ENCODE results near the gene IL16. TPM values are rescaled to one million over a fixed set of nuclear protein-coding genes. Genes with fewer than 3 reads are reported as not detected.

The IL16 gene
- total RNA-seq, 1 experiment from 2014 or later, result 0.03 TPM

- DNase-seq (ENCODE audit: low read depth), result no peak
Observed at GRCh38 chr15:81292523-81293001, 95.9 kb downstream of the IL16 start.

GRCh38 chr15:81293728-81294515, 97.2 kb downstream of the IL16 start:
- no peak for DNase-seq (ENCODE audit: low read depth)

- DNase-seq (ENCODE audit: low read depth), result no peak
Observed at GRCh38 chr15:81294516-81294880, 97.8 kb downstream of the IL16 start.

- no peak for DNase-seq (ENCODE audit: low read depth)
Observed at GRCh38 chr15:81295486-81296121, 98.9 kb downstream of the IL16 start.

- no peak for DNase-seq (ENCODE audit: low read depth)
Observed at GRCh38 chr15:81296186-81296585, 99.5 kb downstream of the IL16 start.

- DNase-seq (ENCODE audit: low read depth), result peak; percentile 32
Observed at GRCh38 chr15:81296673-81297072, 100.0 kb downstream of the IL16 start.

- DNase-seq (ENCODE audit: low read depth), result peak; percentile 64
Observed at GRCh38 chr15:81297147-81297572, 100.5 kb downstream of the IL16 start.

- DNase-seq (ENCODE audit: low read depth), result no peak
Observed at GRCh38 chr15:81297603-81298575, 101.2 kb downstream of the IL16 start.

- no peak for DNase-seq (ENCODE audit: low read depth)
Observed at GRCh38 chr15:81298611-81299010, 101.9 kb downstream of the IL16 start.

- DNase-seq (ENCODE audit: low read depth), result no peak
Observed at GRCh38 chr15:81299156-81299555, 102.5 kb downstream of the IL16 start.

GRCh38 chr15:81299630-81300273, 103.1 kb downstream of the IL16 start:
- no peak for DNase-seq (ENCODE audit: low read depth)

GRCh38 chr15:81301385-81301784, 104.7 kb downstream of the IL16 start:
- DNase-seq (ENCODE audit: low read depth), result no peak

- no peak for DNase-seq (ENCODE audit: low read depth)
Observed at GRCh38 chr15:81301815-81302399, 105.2 kb downstream of the IL16 start.

- no peak for DNase-seq (ENCODE audit: low read depth)
Observed at GRCh38 chr15:81302701-81303109, 106.0 kb downstream of the IL16 start.

- DNase-seq (ENCODE audit: low read depth), result no peak
Observed at GRCh38 chr15:81303244-81304225, 106.9 kb downstream of the IL16 start.

GRCh38 chr15:81304226-81304625, 107.5 kb downstream of the IL16 start:
- DNase-seq (ENCODE audit: low read depth), result peak; percentile 73

- DNase-seq (ENCODE audit: low read depth), result no peak
Observed at GRCh38 chr15:81308260-81308659, 111.6 kb downstream of the IL16 start.

GRCh38 chr15:81309647-81310450, 113.2 kb downstream of the IL16 start:
- DNase-seq (ENCODE audit: low read depth), result no peak

- no peak for DNase-seq (ENCODE audit: low read depth)
Observed at GRCh38 chr15:81310480-81310879, 113.8 kb downstream of the IL16 start.
